ENCODE results near the gene SLC35B2.

SLC35B2 gene

GRCh38 chr6:44285552-44286284, 28.4 kb upstream of the SLC35B2 start:
- DNase-seq: peak; percentile 52

- DNase-seq: no peak
Measured at GRCh38 chr6:44284867-44285266, 27.5 kb upstream of the SLC35B2 start.

GRCh38 chr6:44284121-44284520, 26.8 kb upstream of the SLC35B2 start:
- no peak for DNase-seq

- DNase-seq: no peak
Measured at GRCh38 chr6:44278774-44279697, 21.7 kb upstream of the SLC35B2 start.

GRCh38 chr6:44278315-44278714, 21.0 kb upstream of the SLC35B2 start:
- DNase-seq: no peak

GRCh38 chr6:44277763-44278162, 20.4 kb upstream of the SLC35B2 start:
- DNase-seq: no peak

- no peak for DNase-seq
Measured at GRCh38 chr6:44276667-44277640, 19.6 kb upstream of the SLC35B2 start.

GRCh38 chr6:44275749-44276648, 18.7 kb upstream of the SLC35B2 start:
- no peak for DNase-seq

GRCh38 chr6:44275271-44275748, 18.0 kb upstream of the SLC35B2 start:
- DNase-seq: no peak

GRCh38 chr6:44273617-44274016, 16.3 kb upstream of the SLC35B2 start:
- no peak for DNase-seq

GRCh38 chr6:44272999-44273566, 15.8 kb upstream of the SLC35B2 start:
- no peak for DNase-seq

GRCh38 chr6:44272529-44272928, 15.2 kb upstream of the SLC35B2 start:
- DNase-seq: no peak

- no peak for DNase-seq
Measured at GRCh38 chr6:44271914-44272313, 14.6 kb upstream of the SLC35B2 start.

GRCh38 chr6:44271406-44271723, 14.0 kb upstream of the SLC35B2 start:
- no peak for DNase-seq

- DNase-seq: no peak
Measured at GRCh38 chr6:44270526-44271405, 13.4 kb upstream of the SLC35B2 start.

GRCh38 chr6:44269921-44270525, 12.7 kb upstream of the SLC35B2 start, which contains the start of gene TMEM151B:
TSS of gene TMEM151B (plus strand) at chr6:44270450. CDS start at chr6:44270743, 293 bp downstream.
- no peak for DNase-seq

GRCh38 chr6:44269178-44269920, 12.0 kb upstream of the SLC35B2 start:
- DNase-seq: no peak

- DNase-seq: peak; percentile 78
Measured at GRCh38 chr6:44268095-44268628, 10.8 kb upstream of the SLC35B2 start.

- DNase-seq: no peak
Measured at GRCh38 chr6:44267252-44267651, 9.9 kb upstream of the SLC35B2 start.

Measured in OCI-M1 (cell line).